Forelimb muscle (tissue), 1 donor: ENCODE results near the gene TTC34. TPM values are rescaled to one million over a fixed set of nuclear protein-coding genes. Genes with fewer than 3 reads are reported as not detected.

Experiments used
- DNase-seq: peaks from one replicate; pipeline ENCODE4 v3.0.0-alpha.2; 2013; ENCODE audit warnings: low read depth
- polyA plus RNA-seq: library from polyadenylated mRNA; unstranded; fragments of 120-200 nt; gene quantifications from one replicate; pipeline ENCODE4 v1.2.1, GENCODE V29; 2013; ENCODE audit not compliant: insufficient read length

The TTC34 gene
- 0.32 TPM for polyA plus RNA-seq

GRCh38 chr1:2801535-2802291 lies at the start of gene TTC34:
TTC34 (minus strand) TSS chr1:2801693; CDS start chr1:2800827, 866 bp downstream.
- DNase-seq = no peak

GRCh38 chr1:2850502-2850901 lies 49.0 kb upstream of the TTC34 start:
- DNase-seq = no peak

- DNase-seq = no peak
Observed at GRCh38 chr1:2848006-2848670, 46.6 kb upstream of the TTC34 start.

GRCh38 chr1:2847086-2847985 lies 45.8 kb upstream of the TTC34 start:
- no peak for DNase-seq

- DNase-seq = no peak
Observed at GRCh38 chr1:2845869-2846268, 44.4 kb upstream of the TTC34 start.

GRCh38 chr1:2840036-2840809 lies 38.7 kb upstream of the TTC34 start:
- DNase-seq = no peak

- DNase-seq = no peak
Observed at GRCh38 chr1:2837823-2838222, 36.3 kb upstream of the TTC34 start.

GRCh38 chr1:2837316-2837715 lies 35.8 kb upstream of the TTC34 start:
- no peak for DNase-seq

GRCh38 chr1:2836333-2836970 lies 35.0 kb upstream of the TTC34 start:
- no peak for DNase-seq

GRCh38 chr1:2835650-2836159 lies 34.2 kb upstream of the TTC34 start:
- DNase-seq = no peak

GRCh38 chr1:2834741-2835564 lies 33.5 kb upstream of the TTC34 start:
- no peak for DNase-seq

- no peak for DNase-seq
Observed at GRCh38 chr1:2834146-2834475, 32.6 kb upstream of the TTC34 start.

- no peak for DNase-seq
Observed at GRCh38 chr1:2833454-2834145, 32.1 kb upstream of the TTC34 start.

- DNase-seq = no peak
Observed at GRCh38 chr1:2832506-2833453, 31.3 kb upstream of the TTC34 start.

- DNase-seq = no peak
Observed at GRCh38 chr1:2831596-2832212, 30.2 kb upstream of the TTC34 start.

- DNase-seq = no peak
Observed at GRCh38 chr1:2830761-2831425, 29.4 kb upstream of the TTC34 start.
